GM12878 (cell line): ENCODE measurements around the gene ZNF101. TPM values are rescaled to one million over a fixed set of nuclear protein-coding genes. Genes with fewer than 3 reads are reported as not detected.

Experiments used
- ATAC-seq: fragments of 200-7000 bp; cut with Tn5 transposase; 3 replicates; pipeline ENCODE4 v1.9.1; 2020; ENCODE audit warnings: mild to moderate bottlenecking, moderate library complexity
- BruUV-seq: library from RNA; stranded (reverse); fragments of 400-500 nt; replicated peaks from 2 replicates; lab custom pipeline; 2021; lab: Mats Ljungman, UMichigan
- CTCF ChIA-PET: fragments of 300-600 bp; sonication (Branson Sonifier 250); formaldehyde crosslinking; extraction: SDS; loops from one replicate; lab custom pipeline; 2021; ENCODE audit warnings: inconsistent platforms; lab: Yijun Ruan, JAX
- POLR2A ChIA-PET: fragments of 350-600 bp; formaldehyde crosslinking; extraction: SDS; loops from one replicate; lab custom pipeline; 2021; ENCODE audit warnings: inconsistent platforms; lab: Charles Lee
- RAD21 ChIA-PET: fragments of 300-600 bp; sonication (Branson Sonifier 250); formaldehyde crosslinking; loops from one replicate; lab custom pipeline; 2023; ENCODE audit warnings: antibody characterized with exemption; ENCODE audit not compliant: unreplicated experiment; lab: Charles Lee
- SMC1A ChIA-PET: fragments of 300-600 bp; sonication (Branson Sonifier 250); formaldehyde crosslinking; loops from one replicate; lab custom pipeline; 2023; ENCODE audit not compliant: unreplicated experiment, uncharacterized antibody; lab: Charles Lee
- DNase-seq: peaks from one replicate; pipeline ENCODE4 v3.0.0-alpha.2; 2011; ENCODE audit warnings: low read depth, low spot score
- FAIRE-seq: peaks from 3 replicates; lab custom pipeline; 2011; peaks lifted over from hg19 to GRCh38; lab: Jason Lieb, UNC
- H2AFZ ChIP-seq: 2 replicates; pipeline ENCODE4 v1.6.0; 2011; ENCODE audit warnings: low read depth, low read length, control low read depth; ENCODE audit not compliant: control insufficient read depth
- H3K27ac ChIP-seq: 2 replicates; pipeline ENCODE4 v1.5.1; 2011; ENCODE audit warnings: control low read depth; ENCODE audit not compliant: control insufficient read depth, insufficient read depth
- H3K27me3 ChIP-seq, 2 experiments: replicated peaks in 1 of 2; 2 replicates each; pipeline versions ENCODE4 v1.6.0 to v1.6.1; 2011; ENCODE audit warnings: low read length in 1 of 2; ENCODE audit not compliant: control insufficient read depth in 2 of 2, insufficient read depth in 2 of 2
- H3K36me3 ChIP-seq, 2 experiments: 2 replicates each; pipeline ENCODE4 v1.5.1; 2011; ENCODE audit warnings: low read length in 1 of 2; ENCODE audit not compliant: control insufficient read depth in 2 of 2, insufficient read depth in 2 of 2
- H3K4me1 ChIP-seq: 2 replicates; pipeline ENCODE4 v1.6.1; 2011; ENCODE audit warnings: mild to moderate bottlenecking, low read length, moderate library complexity, mixed read lengths; ENCODE audit not compliant: control insufficient read depth, insufficient read depth
- H3K4me2 ChIP-seq: 2 replicates; pipeline ENCODE4 v1.6.0; 2011; ENCODE audit warnings: control low read depth; ENCODE audit not compliant: control insufficient read depth, insufficient read depth
- H3K4me3 ChIP-seq: fragments of 200-600 bp; sonication (generic); 2 replicates; pipeline ENCODE4 v1.5.1; 2016
- H3K79me2 ChIP-seq: 2 replicates; pipeline ENCODE4 v1.6.0; 2011; ENCODE audit warnings: low read length; ENCODE audit not compliant: control insufficient read depth, insufficient read depth
- H3K9ac ChIP-seq: 2 replicates; pipeline ENCODE4 v1.8.0; 2011; ENCODE audit warnings: low read length, control low read depth, mixed read lengths; ENCODE audit not compliant: control insufficient read depth, insufficient read depth
- H3K9me3 ChIP-seq: replicated peaks from 3 replicates; pipeline ENCODE4 v1.5.1; 2011; ENCODE audit warnings: mild to moderate bottlenecking, low read length; ENCODE audit not compliant: control insufficient read depth, insufficient read depth
- H4K20me1 ChIP-seq: 2 replicates; pipeline ENCODE4 v1.6.0; 2011; ENCODE audit not compliant: control insufficient read depth, insufficient read depth
- BRCA1 ChIP-seq: IDR thresholded peaks from 2 replicates; pipeline ENCODE4 v1.6.1; 2011; ENCODE audit warnings: low read depth, low read length, improper control_type of control experiment
- CBFB ChIP-seq: IDR thresholded peaks from 2 replicates; pipeline ENCODE4 v1.6.1; 2016; ENCODE audit warnings: antibody characterized with exemption, low read depth
- IRF4 ChIP-seq: IDR thresholded peaks from 2 replicates; pipeline ENCODE4 v1.6.1; 2011; ENCODE audit warnings: low read depth, low read length
- MTA3 ChIP-seq: IDR thresholded peaks from 2 replicates; pipeline ENCODE4 v1.6.1; 2012; ENCODE audit warnings: low read length, inconsistent platforms, borderline replicate concordance
- NR2C1 ChIP-seq: fragments of 450-650 bp; IDR thresholded peaks from 2 replicates; pipeline ENCODE4 v1.6.1; 2017; ENCODE audit warnings: antibody characterized with exemption, mild to moderate bottlenecking, moderate library complexity
- PBX3 ChIP-seq: IDR thresholded peaks from 2 replicates; pipeline ENCODE4 v1.6.1; 2011; ENCODE audit warnings: mild to moderate bottlenecking, low read depth, low read length, moderate library complexity; ENCODE audit not compliant: insufficient replicate concordance
- POLR2AphosphoS2 ChIP-seq: IDR thresholded peaks from 2 replicates; pipeline ENCODE4 v1.6.1; 2011; ENCODE audit warnings: low read depth, mild to moderate bottlenecking, low read length, improper control_type of control experiment, moderate library complexity
- RCOR1 ChIP-seq: conservative IDR thresholded peaks from 2 replicates; pipeline ENCODE4 v1.6.1; 2012; ENCODE audit warnings: low read depth, low read length, improper control_type of control experiment
- RUNX3 ChIP-seq: IDR thresholded peaks from 2 replicates; pipeline ENCODE4 v1.6.1; 2012; ENCODE audit warnings: low read length, inconsistent platforms
- SP1 ChIP-seq: IDR thresholded peaks from one replicate; pipeline ENCODE4 v1.6.1; 2011; ENCODE audit warnings: low read depth, low read length
- TCF3 ChIP-seq: IDR thresholded peaks from 2 replicates; pipeline ENCODE4 v1.6.1; 2012; ENCODE audit warnings: low read depth, mild to moderate bottlenecking, low read length, borderline replicate concordance; ENCODE audit not compliant: insufficient read depth
- ZNF274 ChIP-seq: IDR thresholded peaks from one replicate; pipeline ENCODE4 v1.8.0; 2011; ENCODE audit not compliant: insufficient read length, insufficient read depth
- ZNF687 ChIP-seq: fragments of 450-650 bp; IDR thresholded peaks from 2 replicates; pipeline ENCODE4 v1.6.1; 2017; ENCODE audit warnings: mild to moderate bottlenecking, moderate library complexity
- WGBS: methylation state at CpG from one replicate; pipeline ENCODE4 v1.1.6; 2016; ENCODE audit warnings: low lambda C conversion rate; ENCODE audit not compliant: insufficient replicate concordance, insufficient coverage; ENCODE audit errors: missing lambda C conversion rate; 5-methylcytosine and 5-hydroxymethylcytosine counted together
- in situ Hi-C: fragments of 300-500 bp; cut with MboI; formaldehyde crosslinking; loops from 9 replicates; pipeline ENCODE4 v1.14.3; 2018; ENCODE audit warnings: mixed read lengths
- intact Hi-C: fragments of 100-400 bp; cut with micrococcal nuclease; formaldehyde crosslinking; loops from one replicate; pipeline ENCODE4 v1.14.2; 2022; ENCODE audit not compliant: unreplicated experiment
- polyA plus RNA-seq, 11 experiments: library from polyadenylated mRNA; depleted of rRNA in 4 of 11; unstranded in 6 of 11; stranded (reverse) in 5 of 11; fragments of >200 nt; fragmentation: Nextera tagmentation in 4 of 11; fragmentation: Illumina TruSeq in 1 of 11; extraction: Ambion mirVana in 4 of 11; extraction: Trizol in 1 of 11; gene quantifications; 1 replicate in 1 of 11; 2 replicates in 10 of 11; pipeline versions ENCODE4 v1.2.1 to v1.2.3, GENCODE V29; 2011 to 2016; ENCODE audit warnings: inconsistent platforms in 2 of 11, missing spikeins in 2 of 11, low read depth in 1 of 11
- total RNA-seq, 4 experiments: library from RNA; depleted of rRNA in 3 of 4; stranded (reverse); fragments of >200 nt in 3 of 4; fragmentation: Illumina TruSeq in 1 of 4; extraction: Trizol in 1 of 4; gene quantifications; 2 replicates each; pipeline versions ENCODE4 v1.2.1 to v1.2.3, GENCODE V29; 2013 to 2021
- TF ChIP-seq, protein P1 (sequence below): IDR thresholded peaks from 2 replicates; pipeline ENCODE4 v1.6.1; 2011; ENCODE audit warnings: low read depth, low read length, improper control_type of control experiment, borderline replicate concordance

ZNF101 gene
- total and polyA plus RNA-seq, 10 of the 15 experiments (the other 5 are each of a cell fraction or from before 2014, with no cell fraction given): 15.2 to 40.5 (median 19.8) TPM

DNA sequence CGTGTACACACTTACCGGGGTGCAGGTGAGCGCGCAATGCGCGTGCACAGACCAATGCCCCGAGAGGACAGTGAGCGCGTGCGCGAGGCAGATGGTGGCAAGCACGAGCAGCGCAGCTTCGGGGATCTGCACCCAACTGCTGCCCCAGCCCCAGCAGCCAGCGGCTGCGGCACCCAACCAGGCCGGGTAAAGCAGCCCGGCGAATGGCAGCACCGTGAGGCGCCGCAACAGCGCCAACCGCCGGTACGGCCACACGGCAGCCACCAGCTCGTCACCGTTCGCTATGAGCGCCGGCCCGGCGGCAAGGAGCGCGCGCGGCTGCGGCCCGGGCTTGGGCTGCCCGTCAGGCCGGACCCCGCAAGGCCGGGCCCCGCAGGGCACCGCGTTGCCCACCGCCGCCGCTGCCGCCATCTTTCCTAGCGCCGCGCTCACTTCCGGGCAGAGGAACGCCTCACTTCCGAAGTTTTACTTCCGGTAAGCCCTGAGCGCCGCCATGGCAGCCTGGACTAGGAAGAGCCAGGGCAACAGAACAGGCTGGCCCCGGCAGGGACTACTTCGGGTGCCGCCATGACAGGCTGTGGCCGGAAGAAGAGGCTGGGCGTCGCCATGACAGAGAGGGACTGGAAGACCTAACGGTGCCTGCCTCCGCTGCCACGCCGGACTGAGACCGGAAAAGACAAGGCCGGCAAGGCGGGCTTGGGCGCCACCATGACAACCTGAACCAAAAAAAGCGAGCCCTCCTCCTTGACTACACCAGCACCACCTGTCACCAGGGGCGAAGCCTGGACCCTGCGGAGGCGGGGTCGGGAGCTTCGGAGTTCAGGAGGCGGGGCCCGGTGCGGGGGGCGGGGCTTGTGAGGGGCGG is 5.2 kb upstream of the ZNF101 start, which contains the start of gene ATP13A1:
Gene ATP13A1, minus strand, starts transcription at position 421 of the 865 bp plus-strand sequence. Its CDS starts 10 bp downstream, at position 411.
- ChIA-PET POLR2A (interaction anchor here (0.6 to 3.9 kb wide), 6 partner anchors 58 to 608 kb away, joined by 3 to 18 read pairs (median 8); partner anchors contain the start of genes ZNF253 and ZNF93), CTCF (interaction anchor here (0.7 to 3.5 kb wide), 4 partner anchors 131 to 458 kb away, joined by 3 to 28 read pairs (median 3); partner anchors contain the start of gene ZNF506), SMC1A (interaction anchor here (0.6 to 2.1 kb wide), 4 partner anchors 112 to 242 kb away, joined by 3 to 9 read pairs (median 4); partner anchors contain the start of gene ZNF93), RAD21 (interaction anchor here (0.6 to 2.1 kb wide), 6 partner anchors 19 to 242 kb away, joined by 3 to 5 read pairs (median 4); partner anchors contain the start of genes ZNF14 and ZNF253)
- WGBS: 1% methylated on average over 71 of the region's 85 CpGs
- ATAC-seq: peak; percentile 78
- no peaks in the 10 kb centered on the region for H3K27me3 ChIP-seq
- in situ Hi-C loops (loop anchor here (10.0 kb wide), 1 partner anchor 1361 kb away; the partner anchor contains the start of gene ZNF430), intact Hi-C loops (loop anchor here (2.0 to 10.0 kb wide), 4 partner anchors 65 to 241 kb away; partner anchors contain the start of genes ZNF253, ZNF506 and ZNF93)
- no TSS peak for BruUV-seq
- H3K4me2 ChIP-seq: peak within 1 kb of the TSS; percentile 77
- peak; percentile 89 for FAIRE-seq
- no peaks in the 10 kb centered on the region for H4K20me1 ChIP-seq
- H3K36me3 ChIP-seq: peaks cover 6 to 12% of the 10 kb centered on the region in 2 experiments
- peaks cover 11% of the 10 kb centered on the region for H3K4me1 ChIP-seq
- peak; percentile 92 for DNase-seq
- peak within 1 kb of the TSS; percentile 87 for H3K4me3 ChIP-seq
- peaks cover 40% of the 10 kb centered on the region for H3K79me2 ChIP-seq
- no peaks in the 10 kb centered on the region; the same call in 1 of the 3 replicates for H3K9me3 ChIP-seq
- peak within 1 kb of the TSS; percentile 97 for H3K27ac ChIP-seq
- H3K9ac ChIP-seq: peak within 1 kb of the TSS; percentile 92
- peak within 1 kb of the TSS; percentile 73 for H2AFZ ChIP-seq
- TF ChIP-seq SP1: no peak
- TF ChIP-seq PBX3: no peak
- TF ChIP-seq IRF4: 0 out of 2 replicates have a peak, but pooled peaks have one; percentile 5
- TF ChIP-seq RCOR1: peak; percentile 97
- peak; percentile 39; the same call in 1 of the 2 replicates for TF ChIP-seq RUNX3
- TF ChIP-seq NR2C1: peak; percentile 96
- TF ChIP-seq BRCA1: no peak
- TF ChIP-seq ZNF687: peak; percentile 70
- TF ChIP-seq MTA3: no peak
- TF ChIP-seq CBFB: no peak
- 0 out of 2 replicates have a peak, but pooled peaks have one; percentile 21 for TF ChIP-seq TCF3
- TF ChIP-seq, protein P1, sequence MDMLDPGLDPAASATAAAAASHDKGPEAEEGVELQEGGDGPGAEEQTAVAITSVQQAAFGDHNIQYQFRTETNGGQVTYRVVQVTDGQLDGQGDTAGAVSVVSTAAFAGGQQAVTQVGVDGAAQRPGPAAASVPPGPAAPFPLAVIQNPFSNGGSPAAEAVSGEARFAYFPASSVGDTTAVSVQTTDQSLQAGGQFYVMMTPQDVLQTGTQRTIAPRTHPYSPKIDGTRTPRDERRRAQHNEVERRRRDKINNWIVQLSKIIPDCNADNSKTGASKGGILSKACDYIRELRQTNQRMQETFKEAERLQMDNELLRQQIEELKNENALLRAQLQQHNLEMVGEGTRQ: no peak
- peak; percentile 63; the same call in 1 of the 2 replicates for TF ChIP-seq POLR2AphosphoS2
- TF ChIP-seq ZNF274: no peak
